HK-2 (cell line): ENCODE measurements around the gene EPAS1.

Experiments
- DNase-seq: peaks from one replicate; pipeline ENCODE4 v3.0.0-alpha.2; 2018; ENCODE audit not compliant: unreplicated experiment

The EPAS1 gene

GRCh38 chr2:46364797-46365457 lies 67.7 kb downstream of the EPAS1 start:
- DNase-seq, result no peak

GRCh38 chr2:46365913-46366667 lies 68.9 kb downstream of the EPAS1 start:
- no peak for DNase-seq

GRCh38 chr2:46366668-46367052 lies 69.5 kb downstream of the EPAS1 start:
- DNase-seq, result no peak

GRCh38 chr2:46367286-46367685 lies 70.1 kb downstream of the EPAS1 start:
- DNase-seq, result no peak

GRCh38 chr2:46368401-46368800 lies 71.2 kb downstream of the EPAS1 start:
- DNase-seq, result no peak

- DNase-seq, result no peak
These were observed 72.6 kb downstream of the EPAS1 start for GRCh38 chr2:46369783-46370182.

GRCh38 chr2:46371854-46372253 lies 74.6 kb downstream of the EPAS1 start:
- no peak for DNase-seq

- no peak for DNase-seq
These were observed 75.3 kb downstream of the EPAS1 start for GRCh38 chr2:46372475-46372874.

GRCh38 chr2:46373238-46373637 lies 76.0 kb downstream of the EPAS1 start:
- DNase-seq, result no peak

- no peak for DNase-seq
These were observed 78.4 kb downstream of the EPAS1 start for GRCh38 chr2:46375566-46376125.

- no peak for DNase-seq
These were observed 79.4 kb downstream of the EPAS1 start for GRCh38 chr2:46376586-46376985.

- DNase-seq, result no peak
These were observed 79.9 kb downstream of the EPAS1 start for GRCh38 chr2:46377101-46377581.

- no peak for DNase-seq
These were observed 80.7 kb downstream of the EPAS1 start for GRCh38 chr2:46377666-46378560.

- DNase-seq, result no peak
These were observed 81.4 kb downstream of the EPAS1 start for GRCh38 chr2:46378616-46379015.

- DNase-seq, result no peak
These were observed 82.2 kb downstream of the EPAS1 start for GRCh38 chr2:46379213-46380037.

- no peak for DNase-seq
These were observed 83.1 kb downstream of the EPAS1 start for GRCh38 chr2:46380038-46380940.

GRCh38 chr2:46381263-46381849 lies 84.1 kb downstream of the EPAS1 start:
- DNase-seq, result no peak

GRCh38 chr2:46381871-46382270 lies 84.7 kb downstream of the EPAS1 start:
- no peak for DNase-seq

- DNase-seq, result no peak
These were observed 85.3 kb downstream of the EPAS1 start for GRCh38 chr2:46382331-46383112.
